Stimulated activated CD8-positive, alpha-beta memory T cell treated with anti-CD3 and anti-CD28 coated beads, Interleukin-12 subunit alpha, Interleukin-12 subunit beta, amount 100 ng/mL, for 1 hour (primary cell): ENCODE results near the gene GALNT7.
"Not testable (repeated sequence)": the region's sequence is repeated elsewhere in the genome, so short reads cannot be mapped to it uniquely, and the experiment has no call there.

Source experiments
- DNase-seq: peaks from one replicate; pipeline ENCODE4 v3.0.0-alpha.2; 2020; ENCODE audit warnings: low read depth

GALNT7 gene

GRCh38 chr4:173194157-173194556 is 25.5 kb downstream of the GALNT7 start:
- DNase-seq: no peak

GRCh38 chr4:173195109-173195508 is 26.5 kb downstream of the GALNT7 start:
- DNase-seq: no peak

- DNase-seq: no peak
Measured at GRCh38 chr4:173199553-173199952, 30.9 kb downstream of the GALNT7 start.

- DNase-seq: no peak
Measured at GRCh38 chr4:173200103-173200884, 31.7 kb downstream of the GALNT7 start.

GRCh38 chr4:173202395-173202794 is 33.8 kb downstream of the GALNT7 start:
- DNase-seq: no peak

- no peak for DNase-seq
Measured at GRCh38 chr4:173205656-173206055, 37.0 kb downstream of the GALNT7 start.

GRCh38 chr4:173208420-173208819 is 39.8 kb downstream of the GALNT7 start:
- DNase-seq: no peak

GRCh38 chr4:173211222-173211621 is 42.6 kb downstream of the GALNT7 start:
- no peak for DNase-seq

GRCh38 chr4:173211838-173212237 is 43.2 kb downstream of the GALNT7 start:
- DNase-seq: no peak

GRCh38 chr4:173212379-173212778 is 43.8 kb downstream of the GALNT7 start:
- DNase-seq: no peak

GRCh38 chr4:173213296-173213695 is 44.7 kb downstream of the GALNT7 start:
- no peak for DNase-seq

GRCh38 chr4:173214231-173214630 is 45.6 kb downstream of the GALNT7 start:
- no peak for DNase-seq

GRCh38 chr4:173214661-173215060 is 46.0 kb downstream of the GALNT7 start:
- no peak for DNase-seq

- no peak for DNase-seq
Measured at GRCh38 chr4:173217075-173217474, 48.5 kb downstream of the GALNT7 start.

- DNase-seq: no peak
Measured at GRCh38 chr4:173217727-173218126, 49.1 kb downstream of the GALNT7 start.

- no peak for DNase-seq
Measured at GRCh38 chr4:173218411-173219125, 50.0 kb downstream of the GALNT7 start.

GRCh38 chr4:173219126-173219437 is 50.5 kb downstream of the GALNT7 start:
- DNase-seq: not testable (repeated sequence)

- DNase-seq: no peak
Measured at GRCh38 chr4:173223743-173224142, 55.1 kb downstream of the GALNT7 start.

GRCh38 chr4:173226401-173226888 is 57.8 kb downstream of the GALNT7 start:
- no peak for DNase-seq

- no peak for DNase-seq
Measured at GRCh38 chr4:173227756-173228155, 59.1 kb downstream of the GALNT7 start.

- no peak for DNase-seq
Measured at GRCh38 chr4:173230062-173230461, 61.5 kb downstream of the GALNT7 start.

GRCh38 chr4:173231916-173232315 is 63.3 kb downstream of the GALNT7 start:
- no peak for DNase-seq

- DNase-seq: no peak
Measured at GRCh38 chr4:173233857-173234256, 65.2 kb downstream of the GALNT7 start.

GRCh38 chr4:173235050-173235449 is 66.4 kb downstream of the GALNT7 start:
- no peak for DNase-seq
